ENCODE measurements around the gene BCR.

Gene BCR

DNA sequence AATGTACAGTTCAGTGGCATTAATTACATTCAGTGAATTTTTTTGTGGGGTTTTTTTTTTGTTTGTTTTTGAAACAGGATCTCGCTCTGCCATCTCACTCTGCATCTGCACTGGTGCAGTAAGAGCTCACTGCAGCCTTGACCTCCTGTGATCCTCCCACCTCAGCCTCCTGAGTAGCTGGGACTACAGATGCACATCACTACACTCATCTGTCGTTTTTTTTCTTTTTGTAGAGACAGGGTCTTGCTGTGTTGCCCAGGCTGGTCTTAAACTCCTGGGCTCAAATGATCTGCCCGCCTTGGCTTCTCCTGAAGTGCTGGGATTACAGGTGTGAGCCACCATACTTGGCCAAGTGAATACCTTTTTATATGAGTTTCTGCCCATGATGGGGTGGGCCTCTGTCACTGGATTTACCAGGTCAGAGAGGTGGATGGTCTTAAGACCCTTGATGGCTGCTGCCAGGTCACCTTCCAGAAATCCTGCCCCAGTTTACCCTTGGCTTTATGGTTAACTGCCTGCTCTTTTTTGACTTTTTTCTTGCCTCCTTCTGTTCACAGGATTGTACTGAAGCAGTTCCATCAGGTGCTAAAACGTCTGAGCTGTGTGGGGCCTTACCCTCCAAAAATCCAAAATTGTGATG, 22.6 kb downstream of the BCR start:
- no peak for DNase-seq

- no peak for DNase-seq
These were observed 23.3 kb downstream of the BCR start for GRCh38 chr22:23203452-23204124.

DNA sequence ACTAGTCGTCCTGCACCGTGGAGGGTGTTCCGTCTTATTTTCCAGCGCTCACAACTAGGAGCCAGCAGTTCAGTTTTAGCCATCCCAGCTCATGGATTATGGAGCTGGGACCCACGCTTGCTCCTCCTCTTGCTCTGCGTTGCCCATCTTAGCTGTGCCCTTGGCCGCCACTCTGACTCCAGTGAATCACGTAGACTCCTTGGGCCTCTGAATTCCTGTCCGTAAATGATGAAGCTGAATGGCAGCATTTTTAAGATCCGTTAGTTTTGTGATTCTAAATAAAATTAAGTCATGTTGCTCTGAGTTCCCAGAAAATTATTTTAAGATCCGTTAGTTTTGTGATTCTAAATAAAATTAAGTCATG, 23.8 kb downstream of the BCR start:
- DNase-seq = no peak

- DNase-seq = no peak
These were observed 24.3 kb downstream of the BCR start for GRCh38 chr22:23204541-23205157.

- DNase-seq = no peak
These were observed 25.2 kb downstream of the BCR start for GRCh38 chr22:23205339-23206049.

DNA sequence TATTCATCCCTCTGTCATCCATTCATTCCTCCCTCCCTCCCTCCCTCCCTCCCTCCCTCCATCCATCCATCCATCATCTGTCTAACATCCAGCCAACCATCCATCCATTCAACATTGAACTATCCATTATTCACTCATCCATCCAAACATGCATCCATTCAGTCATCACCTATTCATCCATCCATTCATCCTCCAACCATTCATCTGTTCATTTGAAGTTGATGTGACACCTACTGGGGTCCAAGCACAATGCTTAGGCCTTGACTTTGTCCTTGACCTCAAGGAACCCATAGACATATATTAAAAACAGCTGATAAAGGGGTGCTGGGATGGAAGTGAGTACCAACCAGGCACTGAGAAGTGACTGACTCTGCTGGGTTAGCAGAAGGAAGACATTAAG, 26.6 kb downstream of the BCR start:
- DNase-seq = no peak

- peak; percentile 29 for DNase-seq
These were observed 27.6 kb downstream of the BCR start for GRCh38 chr22:23207729-23208393.

DNA sequence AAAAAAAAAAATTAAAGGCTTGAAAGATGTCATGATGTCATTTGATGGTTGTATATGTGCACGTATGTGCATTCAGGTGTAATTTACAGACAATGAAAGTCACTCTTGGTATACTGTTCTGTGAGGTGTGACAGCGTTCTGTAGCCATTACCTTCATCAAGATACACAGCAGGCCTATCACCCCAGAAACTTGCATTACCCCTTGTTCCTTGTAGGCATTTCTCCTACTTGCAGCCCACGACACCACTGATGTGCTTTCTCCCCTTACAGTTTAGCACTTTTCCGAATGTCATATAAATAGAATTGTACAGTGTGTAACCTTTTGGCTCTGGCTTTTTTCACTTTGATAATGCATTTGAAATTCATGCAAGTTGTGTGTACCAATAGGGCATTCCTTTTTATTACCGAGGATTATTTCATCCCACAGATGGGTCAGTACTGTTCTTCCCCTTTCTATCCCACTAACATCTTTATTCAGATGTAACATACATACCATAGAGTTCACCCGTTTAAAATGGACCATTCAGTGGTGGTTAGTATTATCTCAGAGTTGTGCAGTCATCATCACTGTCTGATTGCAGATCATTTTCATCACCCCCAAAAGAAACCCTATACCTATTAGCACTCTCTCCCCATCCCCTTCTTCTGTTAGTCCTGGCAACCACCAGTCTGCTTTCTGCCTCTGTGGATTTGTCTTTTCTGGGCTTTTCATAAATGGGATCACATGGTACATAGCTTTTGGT, 30.3 kb downstream of the BCR start:
- no peak for DNase-seq

DNA sequence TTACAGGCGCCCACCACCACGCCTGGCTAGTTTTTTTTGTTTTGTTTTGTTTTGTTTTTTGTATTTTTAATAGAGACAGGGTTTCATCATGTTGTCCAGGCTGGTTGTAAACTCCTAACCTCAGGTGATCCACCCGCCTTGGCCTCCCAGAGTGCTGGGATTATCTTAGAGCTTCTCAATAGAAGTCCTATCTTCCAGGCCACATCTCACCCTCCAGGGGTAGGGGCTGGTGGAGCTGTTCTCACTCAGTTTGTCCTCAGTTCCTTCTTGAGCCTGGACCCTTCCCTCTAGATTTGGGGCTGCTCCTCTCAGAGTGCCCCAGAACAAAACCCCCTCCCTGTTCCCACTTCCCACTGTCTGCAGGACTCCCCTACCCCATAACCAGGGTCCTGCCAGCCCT, 31.3 kb downstream of the BCR start:
- no peak for DNase-seq

GRCh38 chr22:23212061-23213021, 32.0 kb downstream of the BCR start:
- no peak for DNase-seq

GRCh38 chr22:23213022-23213555, 32.8 kb downstream of the BCR start:
- no peak for DNase-seq

GRCh38 chr22:23213581-23214334, 33.4 kb downstream of the BCR start:
- no peak for DNase-seq

DNA sequence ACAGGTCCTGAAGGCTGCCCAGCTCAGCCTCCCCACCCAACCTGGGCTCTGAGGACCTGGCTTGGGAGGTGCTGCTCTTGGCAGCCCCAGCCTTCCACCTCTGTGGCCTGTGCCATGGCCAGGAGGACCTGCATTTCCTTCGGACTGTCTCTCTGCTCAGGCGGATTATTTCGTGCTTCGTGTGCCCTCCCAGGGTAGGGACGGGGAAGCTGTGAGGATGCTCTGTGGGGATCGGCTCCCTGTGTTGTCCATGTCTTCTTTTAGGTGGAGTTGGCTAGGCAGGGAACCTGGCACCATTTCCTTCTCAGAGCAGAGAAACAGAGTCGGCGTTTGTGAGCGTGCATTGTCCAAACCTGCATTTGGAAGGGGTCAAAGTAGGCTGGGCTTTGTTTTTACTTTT, 34.1 kb downstream of the BCR start:
- no peak for DNase-seq

DNA sequence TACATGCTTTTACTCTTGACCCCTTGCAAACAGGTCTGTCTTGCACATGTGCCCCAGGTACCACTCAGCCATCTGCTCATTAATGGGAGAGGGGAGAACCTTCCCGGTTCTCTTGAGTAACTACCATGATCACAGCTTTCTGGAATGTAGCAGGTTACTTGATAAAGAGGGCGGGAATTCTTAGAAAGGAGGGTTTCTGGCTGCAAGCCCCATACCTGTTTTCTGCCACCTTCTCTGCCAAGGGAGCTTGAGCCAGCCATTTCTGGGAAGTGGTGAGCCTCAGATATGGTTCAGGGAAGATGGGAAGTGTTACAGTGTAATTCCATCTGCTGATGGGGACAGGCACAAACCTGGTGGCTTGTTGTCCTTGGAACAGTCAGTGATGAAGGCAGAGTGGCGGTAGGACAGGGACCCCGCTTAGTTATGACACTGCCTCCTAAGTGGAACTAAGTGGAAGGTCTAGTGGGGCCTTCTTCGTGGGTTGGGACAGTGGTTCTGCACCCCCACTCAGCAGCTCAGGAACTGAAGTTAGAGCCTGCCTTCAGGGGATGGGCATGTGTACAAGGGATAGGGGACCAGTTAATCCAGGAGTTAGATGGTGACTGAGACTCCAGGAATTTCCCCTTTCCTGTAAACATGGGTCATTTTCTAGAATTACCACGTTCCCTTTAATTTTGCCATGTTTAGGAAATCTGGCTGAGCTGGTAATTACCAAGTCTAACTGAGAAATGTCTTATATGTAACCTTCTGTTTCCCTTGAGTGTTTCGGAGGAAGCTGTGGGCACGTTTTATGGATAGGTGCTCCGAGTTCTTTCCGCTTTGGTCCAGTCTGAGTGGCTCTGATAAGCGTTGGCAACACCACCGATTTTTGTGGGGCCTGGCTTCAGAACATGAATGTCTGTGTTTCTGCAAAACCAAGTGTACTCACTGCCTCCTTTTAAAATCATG, 35.3 kb downstream of the BCR start:
- no peak for DNase-seq

GRCh38 chr22:23216461-23217170, 36.3 kb downstream of the BCR start:
- no peak for DNase-seq

GRCh38 chr22:23217171-23218052, 37.1 kb downstream of the BCR start:
- no peak for DNase-seq
